ENCODE results near the gene HHIP. TPM values are rescaled to one million over a fixed set of nuclear protein-coding genes. Genes with fewer than 3 reads are reported as not detected.

HHIP gene
- polyA plus RNA-seq, 1 experiment: 0.88 TPM

- ChIA-PET CTCF (interaction anchor here (1.6 kb wide), 1 partner anchor 323 kb away, joined by 3 read pairs; no protein-coding TSS in a partner anchor), POLR2A (no interaction called here)
- H3K27me3 ChIP-seq (ENCODE audit: control insufficient read depth, insufficient read depth, low read length): peaks cover 9% of the 10 kb centered on the region
- no peak for DNase-seq (ENCODE audit: low read depth)
- no peak for TF ChIP-seq CTCF (IDR thresholded peaks at IDR 0.05; ENCODE audit: insufficient read depth, low read depth, low read length)
- no peaks in the 10 kb centered on the region for H3K36me3 ChIP-seq (ENCODE audit: control insufficient read depth, insufficient read depth, low read length)
- H3K4me3 ChIP-seq (ENCODE audit: low read depth, low read length): no peak overlapping the region
Observed at GRCh38 chr4:144644368-144645101, 1.4 kb upstream of the HHIP start.

DNA sequence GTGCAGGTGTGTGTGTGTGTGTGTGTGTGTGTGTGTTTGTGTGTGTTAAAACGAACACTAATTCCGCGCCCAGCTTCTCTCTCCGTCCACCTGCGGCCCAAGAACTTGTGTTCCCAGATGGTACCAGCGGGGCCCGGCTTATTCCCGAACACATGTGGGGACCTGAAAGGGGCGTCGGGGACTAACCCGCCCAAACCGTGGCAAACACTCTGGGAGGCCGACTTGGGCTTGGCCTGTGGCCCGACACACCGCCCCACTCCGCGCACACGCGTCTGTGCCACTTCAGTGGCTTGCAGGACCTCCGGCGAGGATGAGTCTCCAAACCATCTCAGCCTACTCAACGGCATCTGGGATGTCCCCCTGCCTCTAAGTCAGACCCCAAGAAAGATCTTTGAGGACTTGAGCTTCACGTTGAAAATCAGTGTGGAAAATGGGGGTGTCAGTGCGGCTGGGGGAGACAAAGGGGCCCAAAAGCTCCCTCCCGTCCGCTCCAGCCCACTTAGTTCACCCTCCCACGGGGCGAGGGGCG lies 790 bp upstream of the HHIP start:
- H3K36me3 ChIP-seq (ENCODE audit: control insufficient read depth, insufficient read depth, low read length): no peaks in the 10 kb centered on the region
- ChIA-PET CTCF (interaction anchor here (1.6 kb wide), 1 partner anchor 324 kb away, joined by 3 read pairs; no protein-coding TSS in a partner anchor), POLR2A (no interaction called here)
- no peak for TF ChIP-seq CTCF (IDR thresholded peaks at IDR 0.05; ENCODE audit: insufficient read depth, low read depth, low read length)
- no peak for DNase-seq (ENCODE audit: low read depth)
- peak overlapping the region; percentile 42 for H3K4me3 ChIP-seq (ENCODE audit: low read depth, low read length)
- H3K27me3 ChIP-seq (ENCODE audit: control insufficient read depth, insufficient read depth, low read length): peaks cover 9% of the 10 kb centered on the region

- no peak for DNase-seq (ENCODE audit: low read depth)
- Histone ChIP-seq H3K4me3 (ENCODE audit: low read depth, low read length) (peak overlapping the region; percentile 42), H3K36me3 (ENCODE audit: control insufficient read depth, insufficient read depth, low read length) (no peaks in the 10 kb centered on the region), H3K27me3 (ENCODE audit: control insufficient read depth, insufficient read depth, low read length) (peaks cover 9% of the 10 kb centered on the region)
- ChIA-PET POLR2A (no interaction called here), CTCF (no interaction called here)
- TF ChIP-seq CTCF (IDR thresholded peaks at IDR 0.05; ENCODE audit: insufficient read depth, low read depth, low read length): peak; percentile 34; the same call in 1 of the 2 replicates
Observed at GRCh38 chr4:144646523-144647094, 653 bp downstream of the HHIP start.

DNA sequence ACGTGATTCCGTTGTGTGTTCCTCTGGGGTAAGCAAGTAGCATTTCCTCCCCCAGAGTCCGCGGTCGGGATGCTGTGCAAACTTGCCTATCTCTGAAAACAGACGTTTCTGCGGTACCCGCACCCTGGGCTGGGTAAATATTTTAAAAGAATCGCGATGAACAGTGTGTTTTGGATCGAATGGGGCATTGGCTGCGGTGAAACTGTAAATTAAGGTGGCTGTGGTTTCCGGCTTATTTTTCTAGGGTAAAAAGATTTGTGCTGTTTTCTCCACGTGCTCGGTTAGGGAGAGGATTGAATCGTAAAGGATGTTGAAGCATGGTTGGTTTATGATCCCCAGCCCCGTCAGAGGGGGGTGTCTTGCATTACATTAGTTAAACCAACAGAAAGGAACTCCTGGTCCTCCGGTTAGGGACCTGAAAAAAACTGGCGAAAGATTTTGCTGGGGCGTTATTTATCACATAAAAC lies 1.2 kb downstream of the HHIP start:
- TF ChIP-seq CTCF (IDR thresholded peaks at IDR 0.05; ENCODE audit: insufficient read depth, low read depth, low read length): no peak
- POLR2A ChIA-PET: no interaction called here
- Histone ChIP-seq H3K36me3 (ENCODE audit: control insufficient read depth, insufficient read depth, low read length) (no peaks in the 10 kb centered on the region), H3K27me3 (ENCODE audit: control insufficient read depth, insufficient read depth, low read length) (peaks cover 9% of the 10 kb centered on the region), H3K4me3 (ENCODE audit: low read depth, low read length) (peak overlapping the region; percentile 42)
- no peak for DNase-seq (ENCODE audit: low read depth)
- CTCF ChIA-PET: no interaction called here

GRCh38 chr4:144647590-144647989 lies 1.6 kb downstream of the HHIP start:
- POLR2A ChIA-PET: no interaction called here
- H3K27me3 ChIP-seq (ENCODE audit: control insufficient read depth, insufficient read depth, low read length): peaks cover 9% of the 10 kb centered on the region
- no peak for DNase-seq (ENCODE audit: low read depth)
- CTCF ChIA-PET: no interaction called here
- TF ChIP-seq CTCF (IDR thresholded peaks at IDR 0.05; ENCODE audit: insufficient read depth, low read depth, low read length): no peak
- H3K4me3 ChIP-seq (ENCODE audit: low read depth, low read length): no peak overlapping the region
- H3K36me3 ChIP-seq (ENCODE audit: control insufficient read depth, insufficient read depth, low read length): no peaks in the 10 kb centered on the region

Data from BJ (cell line).